ENCODE data around the gene PRDM16. TPM values are rescaled to one million over a fixed set of nuclear protein-coding genes. Genes with fewer than 3 reads are reported as not detected.

The PRDM16 gene
- total RNA-seq, 1 experiment from 2014 or later = 0.04 TPM

- H4K20me1 ChIP-seq (ENCODE audit: low read length) = no peaks in the 10 kb centered on the region
- no peak overlapping the region for H3K9ac ChIP-seq (ENCODE audit: low read length)
- POLR2A ChIA-PET (ENCODE audit: unreplicated experiment) = no interaction called here
- H3K4me1 ChIP-seq (ENCODE audit: insufficient read depth, low read length) = no peaks in the 10 kb centered on the region
- intact Hi-C loops (cut with micrococcal nuclease) = no loop called here
- TF ChIP-seq EZH2 (IDR thresholded peaks at IDR 0.05; ENCODE audit: low read length, unreplicated experiment) (no peak), CTCF (conservative IDR thresholded peaks at IDR 0.05; ENCODE audit: low read depth, low read length) (no peak), EZH2phosphoT487 (IDR thresholded peaks at IDR 0.05; ENCODE audit: borderline replicate concordance, low read length) (no peak)
- DNase-seq (no peak), ATAC-seq (no peak)
- H3K79me2 ChIP-seq (ENCODE audit: low read length) = no peaks in the 10 kb centered on the region
- no peaks in the 10 kb centered on the region for H3K9me3 ChIP-seq (ENCODE audit: low read length)
- no peaks in the 10 kb centered on the region for H3F3A ChIP-seq (ENCODE audit: low read length, unreplicated experiment)
- BruUV-seq (replicated peaks) = no TSS peak
- H3K4me3 ChIP-seq (ENCODE audit: low read length) = no peak overlapping the region
- H3K27ac ChIP-seq (ENCODE audit: low read length) = no peak overlapping the region
- H3K36me3 ChIP-seq (ENCODE audit: low read depth, low read length) = no peaks in the 10 kb centered on the region
- CTCF ChIA-PET = no interaction called here
- no peak overlapping the region for H3K4me2 ChIP-seq (ENCODE audit: low read length)
- H3K9me2 ChIP-seq (replicated peaks; ENCODE audit: low read length) = no peaks in the 10 kb centered on the region
- H3K27me3 ChIP-seq (ENCODE audit: low read length) = peaks cover 100% of the 10 kb centered on the region
- H2AFZ ChIP-seq (ENCODE audit: low read length) = no peak overlapping the region
These were observed 30.9 kb downstream of the PRDM16 start for GRCh38 chr1:3099861-3100260.

- DNase-seq (no peak), ATAC-seq (no peak)
- no peaks in the 10 kb centered on the region for H3K36me3 ChIP-seq (ENCODE audit: low read depth, low read length)
- no peak overlapping the region for H3K27ac ChIP-seq (ENCODE audit: low read length)
- POLR2A ChIA-PET (ENCODE audit: unreplicated experiment) = interaction anchor here (0.7 to 0.8 kb wide), 2 partner anchors 34 to 70 kb away, joined by 3 to 6 read pairs; no protein-coding TSS in a partner anchor
- peaks cover 98% of the 10 kb centered on the region for H3K27me3 ChIP-seq (ENCODE audit: low read length)
- no peaks in the 10 kb centered on the region for H4K20me1 ChIP-seq (ENCODE audit: low read length)
- no peaks in the 10 kb centered on the region for H3K4me1 ChIP-seq (ENCODE audit: insufficient read depth, low read length)
- TF ChIP-seq EZH2 (IDR thresholded peaks at IDR 0.05; ENCODE audit: low read length, unreplicated experiment) (peak; percentile 11), EZH2phosphoT487 (IDR thresholded peaks at IDR 0.05; ENCODE audit: borderline replicate concordance, low read length) (0 out of 2 replicates have a peak, but pooled peaks have one; percentile 25), CTCF (conservative IDR thresholded peaks at IDR 0.05; ENCODE audit: low read depth, low read length) (no peak)
- no peak overlapping the region for H2AFZ ChIP-seq (ENCODE audit: low read length)
- no peak overlapping the region for H3K4me2 ChIP-seq (ENCODE audit: low read length)
- H3K9ac ChIP-seq (ENCODE audit: low read length) = no peak overlapping the region
- H3K4me3 ChIP-seq (ENCODE audit: low read length) = no peak overlapping the region
- CTCF ChIA-PET = no interaction called here
- no peaks in the 10 kb centered on the region for H3K9me3 ChIP-seq (ENCODE audit: low read length)
- H3K9me2 ChIP-seq (replicated peaks; ENCODE audit: low read length) = no peaks in the 10 kb centered on the region
- intact Hi-C loops (cut with micrococcal nuclease) = no loop called here
- no peaks in the 10 kb centered on the region for H3K79me2 ChIP-seq (ENCODE audit: low read length)
- no TSS peak for BruUV-seq (replicated peaks)
- no peaks in the 10 kb centered on the region for H3F3A ChIP-seq (ENCODE audit: low read length, unreplicated experiment)
These were observed 32.3 kb downstream of the PRDM16 start for GRCh38 chr1:3101124-3101939.

DNA sequence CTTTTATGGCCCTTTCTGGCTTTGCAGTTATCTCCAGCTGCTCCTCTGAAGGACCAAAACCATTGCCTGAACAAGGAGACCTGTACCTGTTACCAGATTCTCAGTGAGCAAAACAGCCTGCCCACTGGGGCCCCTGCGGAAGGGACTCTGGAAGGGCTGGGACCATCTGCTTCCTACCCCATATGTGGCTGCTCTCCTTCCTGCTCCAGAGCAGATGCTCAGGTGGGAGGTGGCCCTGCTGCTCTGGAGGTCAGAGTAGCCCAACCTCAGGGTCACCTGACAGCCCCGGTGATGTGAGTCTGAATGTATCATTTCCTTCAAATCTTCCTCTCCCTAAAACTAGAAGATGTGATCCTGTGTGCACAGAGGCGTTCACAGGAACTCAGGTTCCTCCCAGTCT lies 33.6 kb downstream of the PRDM16 start:
- no peak overlapping the region for H2AFZ ChIP-seq (ENCODE audit: low read length)
- no peaks in the 10 kb centered on the region for H4K20me1 ChIP-seq (ENCODE audit: low read length)
- H3K4me1 ChIP-seq (ENCODE audit: insufficient read depth, low read length) = no peaks in the 10 kb centered on the region
- TF ChIP-seq CTCF (conservative IDR thresholded peaks at IDR 0.05; ENCODE audit: low read depth, low read length) = no peak
- TF ChIP-seq EZH2 (IDR thresholded peaks at IDR 0.05; ENCODE audit: low read length, unreplicated experiment) = no peak
- no peak for TF ChIP-seq EZH2phosphoT487 (IDR thresholded peaks at IDR 0.05; ENCODE audit: borderline replicate concordance, low read length)
- H3K79me2 ChIP-seq (ENCODE audit: low read length) = no peaks in the 10 kb centered on the region
- POLR2A ChIA-PET (ENCODE audit: unreplicated experiment) = interaction anchor here (0.8 kb wide), 1 partner anchor 72 kb away, joined by 6 read pairs; no protein-coding TSS in a partner anchor
- H3F3A ChIP-seq (ENCODE audit: low read length, unreplicated experiment) = no peaks in the 10 kb centered on the region
- peaks cover 98% of the 10 kb centered on the region for H3K27me3 ChIP-seq (ENCODE audit: low read length)
- DNase-seq (no peak), ATAC-seq (no peak)
- H3K27ac ChIP-seq (ENCODE audit: low read length) = no peak overlapping the region
- H3K4me2 ChIP-seq (ENCODE audit: low read length) = no peak overlapping the region
- no TSS peak for BruUV-seq (replicated peaks)
- H3K9ac ChIP-seq (ENCODE audit: low read length) = no peak overlapping the region
- CTCF ChIA-PET = no interaction called here
- H3K4me3 ChIP-seq (ENCODE audit: low read length) = no peak overlapping the region
- H3K9me2 ChIP-seq (replicated peaks; ENCODE audit: low read length) = no peaks in the 10 kb centered on the region
- no peaks in the 10 kb centered on the region for H3K9me3 ChIP-seq (ENCODE audit: low read length)
- intact Hi-C loops (cut with micrococcal nuclease) = no loop called here
- H3K36me3 ChIP-seq (ENCODE audit: low read depth, low read length) = no peaks in the 10 kb centered on the region
